SK-MEL-5 (cell line): Measurements from ENCODE around the gene NPAS2. TPM values are rescaled to one million over a fixed set of nuclear protein-coding genes. Genes with fewer than 3 reads are reported as not detected.

Experiments used
- DNase-seq: peaks from one replicate; pipeline ENCODE4 v3.0.0-alpha.2; 2016; ENCODE audit warnings: low read depth, low spot score
- in situ Hi-C: cut with HindIII; loops from 2 replicates; pipeline ENCODE4 v1.10.0; 2016; ENCODE audit warnings: low sequenced_read_pairs, high pct_unique_total_duplicates, low pct_unique_long_range_greater_than_20kb
- total RNA-seq: library from RNA; depleted of rRNA; stranded (reverse); fragments of >200 nt; shearing (Covaris generic); gene quantifications from 2 replicates; pipeline ENCODE4 v1.2.3, GENCODE V29; 2014

NPAS2 gene
- total RNA-seq, 1 experiment from 2014 or later, result 45.0 TPM

DNA sequence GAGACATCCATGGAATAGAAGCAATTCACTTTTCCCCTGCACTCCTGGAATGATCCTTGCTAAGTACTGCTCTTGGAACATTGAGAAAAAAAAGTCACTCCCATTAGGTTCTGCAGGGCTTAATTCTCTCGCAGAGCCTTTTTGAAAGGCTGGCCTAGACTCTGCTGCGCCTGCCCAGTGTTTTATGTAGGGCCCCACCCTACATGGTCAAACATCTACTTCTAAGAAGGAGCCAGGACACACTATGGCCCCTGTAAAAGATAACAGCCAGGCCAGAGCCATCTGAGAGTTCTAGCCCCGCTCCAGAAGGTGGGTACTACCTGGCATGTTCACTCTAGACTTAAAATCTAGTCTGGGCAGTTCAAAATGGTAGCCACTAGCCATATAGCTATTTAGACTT, 30.6 kb upstream of the NPAS2 start:
- DNase-seq, result no peak
- in situ Hi-C loops, result no loop called here

DNA sequence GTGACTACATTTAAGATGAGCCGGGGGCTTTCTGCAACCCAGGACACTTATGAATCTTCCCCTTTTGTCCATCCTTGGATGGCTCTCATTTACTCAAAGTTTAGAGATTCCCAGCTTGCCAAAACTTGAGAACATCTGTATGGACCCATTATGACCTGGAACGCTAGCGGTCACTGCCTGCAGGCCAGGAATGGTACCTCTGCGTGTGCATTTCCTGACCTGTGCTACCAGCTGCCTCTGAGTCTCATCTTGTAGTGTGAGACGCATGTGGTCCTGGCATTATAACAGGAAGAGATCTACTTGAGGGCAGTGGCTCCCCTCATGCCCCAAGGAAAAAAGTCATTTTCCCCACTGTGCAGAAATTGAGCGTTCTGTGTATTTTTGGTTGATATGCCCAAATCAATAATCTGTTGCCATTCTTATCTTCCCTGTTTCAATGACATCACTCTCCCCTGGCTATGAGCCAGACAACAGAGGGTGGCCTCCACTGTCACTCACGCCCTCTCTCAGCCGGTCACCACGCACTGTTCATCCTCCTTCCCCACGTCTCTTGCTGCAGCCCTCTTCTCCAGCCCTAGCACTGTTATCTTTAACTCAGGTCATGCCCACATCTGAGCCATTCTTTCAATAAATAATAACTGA, 28.5 kb upstream of the NPAS2 start:
- in situ Hi-C loops, result no loop called here
- no peak for DNase-seq

DNA sequence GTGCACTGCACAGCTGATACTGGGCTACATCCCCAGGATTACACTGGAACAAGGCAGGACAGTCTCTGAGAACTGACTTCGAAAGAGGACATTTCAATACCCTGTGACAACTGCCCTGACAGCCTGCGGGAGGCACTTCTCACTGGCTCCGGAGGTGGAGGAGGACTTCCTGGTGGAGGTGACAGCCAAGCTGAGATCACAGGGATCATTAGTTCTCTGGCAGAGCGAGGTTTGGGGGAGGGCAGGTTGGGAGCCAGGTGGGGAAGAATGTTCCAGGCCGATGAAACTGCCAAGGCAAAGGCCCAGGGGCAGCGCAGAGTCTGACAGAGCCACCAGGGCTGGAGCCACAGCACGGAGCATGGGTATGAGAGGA, 28.0 kb upstream of the NPAS2 start:
- in situ Hi-C loops, result no loop called here
- no peak for DNase-seq

DNA sequence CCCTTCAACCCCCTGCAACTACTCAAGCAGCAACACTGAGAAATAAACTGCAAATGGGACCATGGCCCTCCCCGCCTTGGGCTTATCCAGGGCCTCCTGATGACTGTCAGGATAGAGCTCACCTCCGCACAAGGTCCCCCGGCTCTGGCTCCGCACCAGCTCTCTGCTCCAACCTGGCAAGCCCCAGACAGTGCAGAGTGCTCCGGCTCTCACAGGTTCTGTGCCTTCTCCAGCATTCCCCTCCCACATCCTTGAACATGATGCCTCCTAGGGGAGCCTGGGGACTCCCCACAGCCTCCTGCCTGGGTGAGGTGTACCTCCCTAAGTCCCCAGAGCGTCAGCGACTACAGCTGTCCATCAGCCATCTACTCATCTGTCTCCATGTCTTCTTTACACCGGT, 26.7 kb upstream of the NPAS2 start:
- in situ Hi-C loops, result no loop called here
- DNase-seq, result no peak

DNA sequence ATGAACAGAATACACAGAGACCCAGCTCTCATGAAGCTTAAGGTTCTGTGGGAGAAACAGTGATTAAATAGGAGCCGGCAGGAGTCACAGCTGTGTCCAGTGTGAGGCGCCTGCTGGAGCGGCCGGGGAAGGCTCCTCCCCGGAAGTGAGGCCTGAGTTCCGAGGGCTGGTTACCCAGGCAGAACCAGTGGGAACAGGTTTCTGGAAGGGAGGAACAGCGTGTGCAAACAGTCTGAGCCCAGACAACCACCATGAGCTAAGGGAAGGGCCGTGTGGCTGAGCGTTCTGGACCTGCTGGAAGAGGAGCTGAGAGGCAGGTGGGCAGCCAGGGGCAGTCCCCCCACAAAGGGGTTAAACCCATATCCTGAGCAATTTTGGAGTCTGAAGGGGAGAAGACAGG, 26.0 kb upstream of the NPAS2 start:
- in situ Hi-C loops, result no loop called here
- DNase-seq, result no peak

DNA sequence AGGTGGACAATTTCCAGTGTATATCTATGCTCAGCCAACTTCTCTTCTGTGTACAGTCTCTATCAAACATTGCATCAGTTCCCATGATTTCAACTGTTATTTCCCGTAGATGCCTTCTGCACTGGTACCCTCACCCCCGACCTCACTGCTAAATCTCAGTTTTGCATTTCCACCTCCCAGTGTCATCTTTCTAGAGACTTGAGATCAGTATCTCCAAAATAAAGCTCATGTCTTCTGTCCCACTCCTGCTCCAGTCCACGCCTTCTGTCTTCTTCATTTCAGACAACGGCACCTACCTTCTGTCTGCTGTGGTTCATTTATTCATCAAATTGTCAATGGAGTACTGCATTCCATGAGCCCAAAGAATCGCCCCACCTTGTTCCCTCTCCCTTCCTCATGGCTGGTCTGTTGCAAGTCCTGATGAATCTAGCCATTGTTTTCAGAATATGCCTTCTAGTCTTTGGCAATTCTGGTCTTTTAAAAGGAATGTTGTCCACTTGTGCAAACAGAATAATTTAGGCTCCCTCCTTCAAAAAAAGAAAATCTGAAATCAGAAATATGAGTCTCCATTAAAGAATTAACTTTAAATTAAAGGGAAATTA, 23.3 kb upstream of the NPAS2 start:
- DNase-seq, result peak; percentile 83
- in situ Hi-C loops, result no loop called here

DNA sequence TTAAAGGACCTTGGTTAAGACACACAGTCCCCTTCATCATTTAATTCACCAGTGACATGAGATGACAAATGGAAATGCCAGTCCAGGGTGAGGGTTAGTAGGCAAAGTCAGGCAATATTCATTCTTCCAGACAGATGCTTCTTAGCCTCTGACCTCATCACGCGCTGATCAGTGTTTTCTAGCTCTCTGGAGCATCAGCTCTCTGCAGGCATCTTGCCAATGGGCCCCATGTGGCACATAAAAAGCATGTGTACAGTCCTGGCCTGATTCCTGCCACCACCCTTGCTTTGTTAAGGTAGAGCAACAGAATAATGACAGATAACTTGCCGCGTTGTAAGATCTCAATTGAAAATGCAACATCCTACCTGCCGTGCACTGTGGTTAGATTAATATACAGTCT, 20.3 kb upstream of the NPAS2 start:
- in situ Hi-C loops, result no loop called here
- DNase-seq, result no peak

DNA sequence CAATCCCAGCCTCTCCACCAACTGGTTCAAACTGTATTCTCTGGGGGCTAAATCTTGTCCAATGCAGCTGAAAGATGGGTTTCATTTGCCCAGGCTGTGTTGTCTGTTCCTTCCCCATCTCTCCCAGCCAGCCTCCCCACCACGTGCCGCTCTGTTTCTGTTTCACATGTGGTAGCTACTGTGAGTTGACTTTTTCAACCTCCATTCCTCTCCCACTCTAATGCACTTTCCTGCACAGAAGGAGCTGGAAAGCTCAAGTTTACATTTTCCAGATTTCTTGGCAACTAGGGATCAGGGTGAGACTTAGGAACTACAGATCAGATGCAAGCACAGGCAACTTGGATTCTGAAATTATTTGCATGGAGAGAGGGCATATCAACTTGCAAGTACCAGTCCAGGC, 19.0 kb upstream of the NPAS2 start:
- in situ Hi-C loops, result no loop called here
- no peak for DNase-seq

DNA sequence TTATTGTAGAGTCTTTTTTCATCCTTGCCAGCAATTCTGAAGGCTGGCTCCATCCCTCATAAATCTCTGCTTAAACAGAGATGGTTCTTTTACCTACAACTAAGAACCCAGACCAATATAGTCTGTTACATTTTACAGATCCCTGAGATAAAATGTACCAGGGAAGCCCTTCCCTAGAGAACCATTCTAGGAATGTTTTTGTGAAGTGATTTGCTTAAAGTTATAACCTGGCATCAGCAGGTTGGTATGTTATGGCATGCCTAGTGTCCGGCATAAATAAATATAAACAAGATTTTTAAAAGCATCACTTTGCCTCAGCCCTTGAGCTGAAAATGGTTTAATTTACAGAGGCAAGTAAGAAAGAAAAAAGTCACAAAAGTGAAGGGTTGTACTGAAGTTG, 18.5 kb upstream of the NPAS2 start:
- DNase-seq, result no peak
- in situ Hi-C loops, result no loop called here

DNA sequence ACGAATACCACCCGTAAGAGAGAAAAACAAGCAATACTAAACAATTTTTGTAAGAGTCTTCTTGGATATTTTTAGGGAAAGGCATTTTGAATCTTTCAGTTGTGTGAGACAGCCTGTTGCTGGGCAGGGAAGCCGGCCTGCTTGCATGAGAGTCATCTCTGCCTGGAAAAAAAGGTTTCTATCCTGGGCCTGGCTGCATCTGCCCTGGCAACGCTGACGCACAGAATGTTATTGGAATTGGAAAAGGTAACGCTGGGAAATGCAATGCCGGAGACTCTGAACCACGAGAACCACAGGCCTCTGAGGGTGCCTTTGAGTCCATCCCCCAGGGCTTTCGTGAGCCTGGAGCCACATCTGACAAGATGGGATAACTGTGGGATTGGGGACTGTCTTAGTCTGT, 17.9 kb upstream of the NPAS2 start:
- in situ Hi-C loops, result no loop called here
- no peak for DNase-seq

DNA sequence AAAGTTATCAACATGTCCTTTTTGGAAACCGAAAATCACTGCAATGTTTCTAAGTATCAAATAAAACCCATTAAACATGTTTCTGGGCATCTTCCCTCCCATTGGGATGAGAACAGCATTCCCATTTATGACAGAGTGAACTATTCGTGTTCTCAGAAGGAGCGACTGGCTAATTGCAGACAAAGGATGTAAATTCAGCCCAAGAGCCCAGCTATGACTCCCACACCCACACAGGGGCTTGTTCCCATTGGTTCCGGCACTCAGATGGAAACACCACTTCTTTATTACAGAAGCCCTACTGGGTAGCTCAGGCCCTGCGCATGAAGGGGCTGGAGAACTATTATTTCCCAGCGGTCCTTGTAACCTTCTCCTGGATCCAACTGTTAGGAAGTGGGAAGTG, 16.6 kb upstream of the NPAS2 start:
- no peak for DNase-seq
- in situ Hi-C loops, result no loop called here

DNA sequence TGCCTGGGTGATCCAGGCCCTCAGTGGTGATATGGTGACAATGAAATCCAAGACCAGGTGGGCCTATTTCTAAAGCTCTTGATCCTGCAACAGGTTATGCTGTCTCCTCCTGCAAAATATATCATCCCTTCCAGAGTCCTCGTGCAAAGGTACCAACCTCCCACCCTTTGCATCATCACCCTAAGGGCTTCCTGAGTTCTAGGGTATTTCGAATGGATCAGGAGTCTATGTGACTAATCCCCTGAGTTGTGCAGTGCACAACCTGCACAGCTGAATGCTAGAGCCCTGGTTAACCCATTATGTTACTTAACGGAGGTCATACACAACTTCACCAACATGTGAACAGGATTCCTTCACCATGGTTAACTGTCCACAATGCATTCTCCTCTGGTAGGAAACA, 13.4 kb upstream of the NPAS2 start:
- in situ Hi-C loops, result no loop called here
- no peak for DNase-seq

DNA sequence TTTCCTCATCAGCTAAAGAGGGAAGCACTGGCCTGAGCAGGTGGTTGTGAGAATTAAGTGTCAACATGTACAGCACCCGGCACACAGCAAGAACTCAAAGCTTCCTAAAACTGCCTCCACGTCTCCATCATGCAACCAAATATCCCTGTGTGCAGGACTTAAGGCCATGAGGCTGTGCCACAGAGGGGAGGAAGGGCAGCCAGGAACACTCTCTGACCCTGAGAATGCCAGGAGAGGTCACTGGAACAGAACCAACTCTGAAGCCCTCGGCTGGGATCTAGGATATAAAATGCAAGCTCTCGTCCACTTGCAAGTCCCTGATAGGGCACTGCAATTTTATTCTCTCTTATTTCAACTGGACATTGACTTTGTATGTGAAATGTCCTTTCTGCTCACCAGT, 12.2 kb upstream of the NPAS2 start:
- in situ Hi-C loops, result no loop called here

DNA sequence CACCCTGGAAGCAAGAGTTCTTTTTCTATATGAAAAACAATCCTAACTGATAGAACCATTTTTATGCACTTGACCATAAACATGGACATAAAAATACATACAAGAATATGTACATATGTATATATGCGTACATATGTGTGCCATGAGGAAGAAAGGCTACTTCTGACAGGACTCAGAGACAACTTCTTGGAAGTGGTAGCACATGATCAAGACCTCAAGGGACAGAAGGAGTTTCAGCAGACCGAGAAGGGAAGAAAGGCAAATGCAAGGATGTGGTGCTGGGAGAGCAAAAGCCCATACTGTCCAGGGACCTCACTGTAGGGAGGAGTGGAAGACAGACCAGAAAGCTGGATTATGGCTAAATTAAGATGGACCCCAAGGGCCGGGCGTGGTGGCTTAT, 11.4 kb upstream of the NPAS2 start:
- in situ Hi-C loops, result no loop called here

More for the DNA sequence above, 12.2 kb upstream of the NPAS2 start:
- no peak for DNase-seq

DNA sequence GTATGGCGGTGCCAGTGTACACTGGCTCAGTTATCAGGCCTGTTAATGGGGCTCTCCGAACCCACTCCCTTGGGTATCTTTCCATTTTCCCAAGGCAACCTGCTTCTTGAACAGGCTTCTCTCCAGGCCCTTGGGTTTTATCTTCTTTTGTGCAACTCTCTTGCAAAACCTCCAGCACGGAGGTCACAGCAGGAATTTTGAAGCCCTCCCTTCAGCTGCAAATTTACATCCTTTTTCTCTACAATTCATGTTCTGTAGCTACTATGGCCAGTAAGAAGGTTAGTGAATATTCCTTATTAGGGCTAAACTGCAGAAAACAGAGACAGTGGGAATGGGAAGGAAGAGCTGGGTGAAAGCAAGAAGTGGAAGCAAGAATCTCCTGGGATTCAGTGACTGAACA, 10.4 kb upstream of the NPAS2 start:
- in situ Hi-C loops, result no loop called here
- DNase-seq, result no peak

More for the DNA sequence above, 11.4 kb upstream of the NPAS2 start:
- no peak for DNase-seq

DNA sequence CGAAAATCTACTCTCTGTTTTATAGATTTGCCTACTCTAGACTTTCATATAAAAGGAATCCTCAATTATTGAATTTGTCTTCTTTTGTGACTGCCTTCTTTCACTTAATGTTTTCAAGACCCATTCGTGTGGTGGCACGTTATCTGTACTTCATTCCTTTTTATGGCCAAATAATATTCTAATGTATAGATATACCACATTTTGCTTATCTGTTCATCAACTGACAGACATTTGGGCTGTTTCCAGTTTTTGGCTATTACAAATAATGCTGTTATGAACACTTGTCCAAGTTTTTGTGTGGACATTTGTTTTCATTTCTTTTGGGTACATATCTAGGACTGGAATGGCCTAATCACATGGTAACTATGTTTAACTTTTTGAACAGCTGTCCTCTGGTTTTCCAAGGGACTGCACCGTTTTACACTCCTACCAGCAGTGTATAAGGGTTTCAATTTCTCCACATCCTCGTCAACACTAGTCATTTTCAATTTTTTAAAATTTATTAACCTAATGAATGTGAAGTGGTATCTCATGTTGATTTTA, 9.3 kb upstream of the NPAS2 start:
- DNase-seq, result no peak
- in situ Hi-C loops, result no loop called here

DNA sequence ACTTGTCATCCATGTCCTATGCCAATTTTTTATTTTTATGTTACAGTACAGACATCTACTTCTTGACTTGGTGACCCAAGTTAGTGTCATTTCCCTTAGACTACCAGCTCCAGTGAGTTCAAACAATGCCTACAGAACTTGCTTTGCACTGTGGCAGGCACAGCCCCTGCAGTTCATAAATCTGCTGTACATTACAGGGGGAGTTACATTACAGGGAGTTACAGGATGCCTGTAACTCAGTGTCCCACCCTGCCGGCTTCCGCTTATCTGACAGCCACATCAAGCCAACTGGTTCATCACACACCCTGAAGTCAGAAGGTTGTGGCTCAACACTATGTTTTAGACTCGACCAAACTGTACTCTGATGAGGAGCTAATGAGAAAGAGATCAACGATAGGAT, 7.8 kb upstream of the NPAS2 start:
- in situ Hi-C loops, result no loop called here
- no peak for DNase-seq

DNA sequence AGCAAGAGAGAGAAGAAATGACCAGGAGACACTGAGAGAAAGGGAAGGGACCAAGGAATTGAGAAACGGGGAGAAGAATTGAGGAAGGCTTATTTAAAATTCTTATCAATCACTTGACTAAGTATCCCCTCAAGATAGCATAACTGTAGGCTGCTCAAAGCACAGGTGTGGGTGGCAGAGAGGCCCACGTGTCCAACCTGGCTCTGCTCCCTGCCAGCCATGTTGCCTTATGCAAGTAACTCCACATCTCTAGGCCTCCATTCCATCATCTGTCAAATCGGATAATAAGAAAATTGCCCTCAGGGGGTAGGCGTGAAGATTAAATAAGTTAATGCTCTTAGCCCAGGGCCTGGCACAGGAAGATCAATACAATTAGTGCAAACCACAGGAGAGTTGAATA, 7.4 kb upstream of the NPAS2 start:
- no peak for DNase-seq
- in situ Hi-C loops, result no loop called here

DNA sequence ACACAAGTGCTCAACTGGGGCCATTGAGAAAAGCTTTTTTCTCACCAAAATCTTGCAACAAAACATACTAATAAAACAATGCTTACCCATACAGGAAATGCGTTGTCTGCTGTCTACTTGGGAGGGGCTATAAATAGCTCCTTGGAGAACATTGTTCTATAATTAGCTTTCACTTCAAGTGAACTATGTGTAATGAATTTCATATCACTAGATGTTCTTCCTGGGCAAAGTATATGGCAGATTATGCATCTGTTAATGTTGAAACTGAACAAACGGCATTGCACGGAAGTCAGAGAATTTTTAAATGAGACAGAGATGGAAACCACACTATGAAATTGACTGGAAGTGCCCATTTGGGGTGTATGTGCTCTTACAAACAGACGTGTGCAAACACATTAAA, 6.4 kb upstream of the NPAS2 start:
- DNase-seq, result no peak
- in situ Hi-C loops, result no loop called here

DNA sequence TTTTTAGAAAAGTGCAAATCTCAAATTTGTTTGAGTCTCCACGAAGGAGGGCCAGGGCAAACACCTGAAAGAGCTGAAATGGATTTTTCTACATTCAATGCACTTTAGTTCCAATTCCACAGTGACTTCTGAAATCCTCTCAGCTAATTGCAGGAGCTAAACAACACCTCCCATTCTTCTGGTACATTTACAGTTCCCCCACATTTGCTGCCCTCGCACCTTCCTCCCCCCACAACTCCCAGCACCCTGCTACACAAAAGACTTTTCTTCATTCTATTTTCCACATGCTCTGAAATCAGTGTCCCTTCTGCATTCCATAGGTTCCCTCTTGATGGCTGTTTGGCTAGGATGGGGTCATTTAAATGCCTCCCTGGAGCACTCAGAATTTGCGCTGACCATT, 5.9 kb upstream of the NPAS2 start:
- in situ Hi-C loops, result no loop called here
- DNase-seq, result no peak
